GM23338 (cell line): ENCODE measurements around the gene CHST4. TPM values are rescaled to one million over a fixed set of nuclear protein-coding genes. Genes with fewer than 3 reads are reported as not detected.

ENCODE experiments used
- ATAC-seq: fragments of 200-7000 bp; cut with Tn5 transposase; 3 replicates; pipeline ENCODE4 v1.9.1; 2020
- DNase-seq: peaks from one replicate; pipeline ENCODE4 v3.0.0-alpha.2; 2015; ENCODE audit warnings: low spot score
- H2AFZ ChIP-seq: fragments of 200-600 bp; sonication (generic); 2 replicates; pipeline ENCODE4 v1.8.0; 2016; ENCODE audit warnings: antibody characterized with exemption, mild to moderate bottlenecking, moderate library complexity
- H3F3A ChIP-seq: fragments of 200-600 bp; sonication (generic); replicated peaks from 2 replicates; pipeline ENCODE4 v1.8.0; 2017; ENCODE audit warnings: antibody characterized with exemption, mixed run types, low read depth
- H3K27ac ChIP-seq: fragments of 200-600 bp; sonication (generic); 2 replicates; pipeline ENCODE4 v1.6.1; 2016; ENCODE audit warnings: low read depth
- H3K27me3 ChIP-seq: fragments of 200-600 bp; sonication (generic); 2 replicates; pipeline ENCODE4 v1.8.0; 2016; ENCODE audit warnings: mild to moderate bottlenecking, mixed run types, moderate library complexity; ENCODE audit not compliant: insufficient read depth
- H3K36me3 ChIP-seq: fragments of 200-600 bp; sonication (generic); 2 replicates; pipeline ENCODE4 v1.8.0; 2016; ENCODE audit warnings: mild to moderate bottlenecking; ENCODE audit not compliant: insufficient read depth
- H3K4me1 ChIP-seq: fragments of 200-600 bp; sonication (generic); 2 replicates; pipeline ENCODE4 v1.8.0; 2016; ENCODE audit warnings: mild to moderate bottlenecking, moderate library complexity; ENCODE audit not compliant: insufficient read depth
- H3K4me2 ChIP-seq: fragments of 200-600 bp; sonication (generic); 2 replicates; pipeline ENCODE4 v1.7.1; 2017; ENCODE audit warnings: mixed run types
- H3K4me3 ChIP-seq: fragments of 200-600 bp; sonication (generic); 2 replicates; pipeline ENCODE4 v1.6.1; 2016; ENCODE audit warnings: mixed run types
- H3K79me2 ChIP-seq: fragments of 200-600 bp; sonication (generic); replicated peaks from 2 replicates; pipeline ENCODE4 v1.8.0; 2017; ENCODE audit warnings: mild to moderate bottlenecking; ENCODE audit not compliant: insufficient read depth
- H3K9me2 ChIP-seq: fragments of 200-600 bp; sonication (generic); 2 replicates; pipeline ENCODE4 v1.8.0; 2017; ENCODE audit not compliant: insufficient read depth
- H4K20me1 ChIP-seq: fragments of 200-600 bp; sonication (generic); replicated peaks from 2 replicates; pipeline ENCODE4 v1.8.0; 2017; ENCODE audit warnings: mild to moderate bottlenecking; ENCODE audit not compliant: insufficient read depth
- H3K27ac Mint-ChIP-seq: 2 replicates; pipeline ENCODE4 v1.8.0; 2020; ENCODE audit warnings: inconsistent platforms, mild to moderate bottlenecking, moderate library complexity, mixed read lengths
- H3K27me3 Mint-ChIP-seq: 3 replicates; pipeline ENCODE4 v1.8.0; 2022; ENCODE audit warnings: low read depth, mild to moderate bottlenecking, moderate library complexity, mixed read lengths, inconsistent platforms; ENCODE audit not compliant: insufficient read depth, poor library complexity
- H3K36me3 Mint-ChIP-seq: 3 replicates; pipeline ENCODE4 v1.8.0; 2021; ENCODE audit warnings: low read depth, mild to moderate bottlenecking, inconsistent platforms, moderate library complexity, mixed read lengths
- H3K4me1 Mint-ChIP-seq: 3 replicates; pipeline ENCODE4 v1.8.0; 2020; ENCODE audit warnings: mild to moderate bottlenecking, inconsistent platforms, mixed read lengths
- H3K4me3 Mint-ChIP-seq: 3 replicates; pipeline ENCODE4 v1.8.0; 2021; ENCODE audit warnings: moderate library complexity, mild to moderate bottlenecking, inconsistent platforms, mixed read lengths
- H3K9me3 Mint-ChIP-seq: 3 replicates; pipeline ENCODE4 v1.8.0; 2020; ENCODE audit warnings: moderate library complexity, mild to moderate bottlenecking, inconsistent platforms, mixed read lengths
- CREB1 ChIP-seq: fragments of 250-450 bp; sonication (Bioruptor Pico); IDR thresholded peaks from 2 replicates; pipeline ENCODE4 v1.5.0; 2020; ENCODE audit warnings: low read depth, mild to moderate bottlenecking, moderate library complexity
- EZH2 ChIP-seq: fragments of 200-600 bp; sonication (generic); IDR thresholded peaks from one replicate; pipeline ENCODE4 v1.8.0; 2017; ENCODE audit warnings: antibody characterized with exemption, mild to moderate bottlenecking, low read depth; ENCODE audit not compliant: unreplicated experiment
- EZH2phosphoT487 ChIP-seq: fragments of 200-600 bp; sonication (generic); IDR thresholded peaks from one replicate; pipeline ENCODE4 v1.8.1; 2018; ENCODE audit warnings: antibody characterized with exemption; ENCODE audit not compliant: unreplicated experiment
- JUNB ChIP-seq: IDR thresholded peaks from one replicate; pipeline ENCODE4 v1.6.1; 2016; ENCODE audit warnings: antibody characterized with exemption; ENCODE audit not compliant: unreplicated experiment
- NANOG ChIP-seq: IDR thresholded peaks from 2 replicates; pipeline ENCODE4 v1.6.1; 2016; ENCODE audit warnings: antibody characterized with exemption, borderline replicate concordance
- POLR2AphosphoS5 ChIP-seq: IDR thresholded peaks from 2 replicates; pipeline ENCODE4 v1.6.1; 2016; ENCODE audit warnings: antibody characterized with exemption, low read depth
- STAT1 ChIP-seq: IDR thresholded peaks from one replicate; pipeline ENCODE4 v1.6.1; 2016; ENCODE audit warnings: antibody characterized with exemption; ENCODE audit not compliant: unreplicated experiment
- ZNF114 ChIP-seq: fragments of 250-450 bp; sonication (Bioruptor Pico); IDR thresholded peaks from 2 replicates; pipeline ENCODE4 v1.5.0; 2020; ENCODE audit warnings: mild to moderate bottlenecking, moderate library complexity
- ZNF331 ChIP-seq: fragments of 250-450 bp; sonication (Bioruptor Pico); IDR thresholded peaks from 2 replicates; pipeline ENCODE4 v1.5.0; 2020; ENCODE audit warnings: low read depth, mild to moderate bottlenecking, moderate library complexity
- polyA plus RNA-seq: library from polyadenylated mRNA; unstranded; fragments of >200 nt; fragmentation: Nextera tagmentation; extraction: Ambion mirVana; gene quantifications from 2 replicates; pipeline ENCODE4 v1.2.1, GENCODE V29; 2016
- total RNA-seq: library from RNA; depleted of rRNA; stranded (reverse); fragments of >200 nt; shearing (Covaris generic); gene quantifications from 2 replicates; pipeline ENCODE4 v1.2.3, GENCODE V29; 2014
- TF ChIP-seq, protein P1 (sequence below): IDR thresholded peaks from 2 replicates; pipeline ENCODE4 v1.6.1; 2016; ENCODE audit warnings: antibody characterized with exemption
- TF ChIP-seq, protein P2 (sequence below), 2 experiments: fragments of 200-600 bp in 1 of 2; sonication (generic) in 1 of 2; conservative IDR thresholded peaks; 2 replicates each; pipeline versions ENCODE4 v1.5.1 to v1.6.1; 2016 to 2017; ENCODE audit warnings: antibody characterized with exemption in 2 of 2, low read depth in 2 of 2, mild to moderate bottlenecking in 2 of 2, moderate library complexity in 1 of 2
- TF ChIP-seq, protein P3 (sequence below): IDR thresholded peaks from one replicate; pipeline ENCODE4 v1.6.1; 2018; ENCODE audit warnings: antibody characterized with exemption; ENCODE audit not compliant: unreplicated experiment
- TF ChIP-seq, protein P4 (sequence below): fragments of 250-450 bp; sonication (Bioruptor Pico); IDR thresholded peaks from 2 replicates; pipeline ENCODE4 v1.5.0; 2020; ENCODE audit warnings: mild to moderate bottlenecking, moderate library complexity

CHST4 gene
- total and polyA plus RNA-seq, 2 experiments from 2014 or later, result 5.5 to 17.8 TPM

DNA sequence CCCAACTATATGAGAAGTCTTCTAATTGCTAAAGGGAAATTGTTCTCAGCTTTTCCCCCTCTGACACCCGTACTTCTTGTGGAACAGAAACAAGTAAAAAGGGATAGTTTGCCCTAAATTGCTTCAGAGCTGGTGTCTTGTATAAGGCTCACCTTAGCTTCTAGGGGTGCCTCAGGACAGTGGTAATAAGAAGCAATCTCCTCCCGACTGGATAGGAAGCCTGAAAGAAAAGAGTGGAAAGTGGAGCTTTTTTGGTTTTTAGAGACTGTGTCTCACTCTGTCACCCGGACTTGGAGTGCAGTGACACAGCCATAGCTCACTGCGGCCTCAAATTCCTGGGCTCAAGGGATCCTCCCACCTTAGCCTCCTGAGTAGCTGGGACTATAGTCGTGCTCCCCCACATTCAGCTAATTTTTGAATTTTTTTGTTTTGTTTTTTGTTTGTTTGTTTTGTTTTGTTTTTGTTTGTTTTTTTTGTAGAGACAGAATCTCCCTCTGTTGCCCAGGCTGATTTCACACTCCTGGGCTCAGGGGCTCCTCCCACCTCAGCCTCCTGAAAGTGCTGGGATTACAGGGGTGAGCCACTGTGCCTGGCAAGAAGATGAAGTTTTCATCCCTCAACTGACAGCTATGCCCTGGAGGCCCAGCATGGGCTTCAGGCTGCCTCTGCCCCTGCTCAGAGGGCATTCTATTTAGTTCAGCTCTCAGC lies 47.3 kb downstream of the CHST4 start:
- H3K36me3 ChIP-seq, result no peaks in the 10 kb centered on the region
- Mint-ChIP-seq H3K27me3 (no peaks in the 10 kb centered on the region), H3K27ac (no peak overlapping the region), H3K4me1 (no peaks in the 10 kb centered on the region; the same call in 1 of the 3 replicates), H3K4me3 (no peak overlapping the region), H3K36me3 (no peaks in the 10 kb centered on the region), H3K9me3 (no peaks in the 10 kb centered on the region)
- no peaks in the 10 kb centered on the region for H3F3A ChIP-seq
- H2AFZ ChIP-seq, result no peak overlapping the region
- no peaks in the 10 kb centered on the region for H3K9me2 ChIP-seq
- DNase-seq, result no peak
- TF ChIP-seq EZH2 (no peak), JUNB (no peak), ZNF331 (CRISPR knock-in tag) (no peak), NANOG (no peak), CREB1 (CRISPR knock-in tag) (no peak), EZH2phosphoT487 (no peak), ZNF114 (CRISPR knock-in tag) (no peak), STAT1 (no peak), POLR2AphosphoS5 (no peak)
- TF ChIP-seq, protein P1, sequence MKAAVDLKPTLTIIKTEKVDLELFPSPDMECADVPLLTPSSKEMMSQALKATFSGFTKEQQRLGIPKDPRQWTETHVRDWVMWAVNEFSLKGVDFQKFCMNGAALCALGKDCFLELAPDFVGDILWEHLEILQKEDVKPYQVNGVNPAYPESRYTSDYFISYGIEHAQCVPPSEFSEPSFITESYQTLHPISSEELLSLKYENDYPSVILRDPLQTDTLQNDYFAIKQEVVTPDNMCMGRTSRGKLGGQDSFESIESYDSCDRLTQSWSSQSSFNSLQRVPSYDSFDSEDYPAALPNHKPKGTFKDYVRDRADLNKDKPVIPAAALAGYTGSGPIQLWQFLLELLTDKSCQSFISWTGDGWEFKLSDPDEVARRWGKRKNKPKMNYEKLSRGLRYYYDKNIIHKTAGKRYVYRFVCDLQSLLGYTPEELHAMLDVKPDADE, result no peak
- TF ChIP-seq, protein P2, sequence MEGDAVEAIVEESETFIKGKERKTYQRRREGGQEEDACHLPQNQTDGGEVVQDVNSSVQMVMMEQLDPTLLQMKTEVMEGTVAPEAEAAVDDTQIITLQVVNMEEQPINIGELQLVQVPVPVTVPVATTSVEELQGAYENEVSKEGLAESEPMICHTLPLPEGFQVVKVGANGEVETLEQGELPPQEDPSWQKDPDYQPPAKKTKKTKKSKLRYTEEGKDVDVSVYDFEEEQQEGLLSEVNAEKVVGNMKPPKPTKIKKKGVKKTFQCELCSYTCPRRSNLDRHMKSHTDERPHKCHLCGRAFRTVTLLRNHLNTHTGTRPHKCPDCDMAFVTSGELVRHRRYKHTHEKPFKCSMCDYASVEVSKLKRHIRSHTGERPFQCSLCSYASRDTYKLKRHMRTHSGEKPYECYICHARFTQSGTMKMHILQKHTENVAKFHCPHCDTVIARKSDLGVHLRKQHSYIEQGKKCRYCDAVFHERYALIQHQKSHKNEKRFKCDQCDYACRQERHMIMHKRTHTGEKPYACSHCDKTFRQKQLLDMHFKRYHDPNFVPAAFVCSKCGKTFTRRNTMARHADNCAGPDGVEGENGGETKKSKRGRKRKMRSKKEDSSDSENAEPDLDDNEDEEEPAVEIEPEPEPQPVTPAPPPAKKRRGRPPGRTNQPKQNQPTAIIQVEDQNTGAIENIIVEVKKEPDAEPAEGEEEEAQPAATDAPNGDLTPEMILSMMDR (conservative IDR thresholded peaks at IDR 0.05; ENCODE audit: low read depth in 2 of 2), result no peak
- TF ChIP-seq, protein P3, sequence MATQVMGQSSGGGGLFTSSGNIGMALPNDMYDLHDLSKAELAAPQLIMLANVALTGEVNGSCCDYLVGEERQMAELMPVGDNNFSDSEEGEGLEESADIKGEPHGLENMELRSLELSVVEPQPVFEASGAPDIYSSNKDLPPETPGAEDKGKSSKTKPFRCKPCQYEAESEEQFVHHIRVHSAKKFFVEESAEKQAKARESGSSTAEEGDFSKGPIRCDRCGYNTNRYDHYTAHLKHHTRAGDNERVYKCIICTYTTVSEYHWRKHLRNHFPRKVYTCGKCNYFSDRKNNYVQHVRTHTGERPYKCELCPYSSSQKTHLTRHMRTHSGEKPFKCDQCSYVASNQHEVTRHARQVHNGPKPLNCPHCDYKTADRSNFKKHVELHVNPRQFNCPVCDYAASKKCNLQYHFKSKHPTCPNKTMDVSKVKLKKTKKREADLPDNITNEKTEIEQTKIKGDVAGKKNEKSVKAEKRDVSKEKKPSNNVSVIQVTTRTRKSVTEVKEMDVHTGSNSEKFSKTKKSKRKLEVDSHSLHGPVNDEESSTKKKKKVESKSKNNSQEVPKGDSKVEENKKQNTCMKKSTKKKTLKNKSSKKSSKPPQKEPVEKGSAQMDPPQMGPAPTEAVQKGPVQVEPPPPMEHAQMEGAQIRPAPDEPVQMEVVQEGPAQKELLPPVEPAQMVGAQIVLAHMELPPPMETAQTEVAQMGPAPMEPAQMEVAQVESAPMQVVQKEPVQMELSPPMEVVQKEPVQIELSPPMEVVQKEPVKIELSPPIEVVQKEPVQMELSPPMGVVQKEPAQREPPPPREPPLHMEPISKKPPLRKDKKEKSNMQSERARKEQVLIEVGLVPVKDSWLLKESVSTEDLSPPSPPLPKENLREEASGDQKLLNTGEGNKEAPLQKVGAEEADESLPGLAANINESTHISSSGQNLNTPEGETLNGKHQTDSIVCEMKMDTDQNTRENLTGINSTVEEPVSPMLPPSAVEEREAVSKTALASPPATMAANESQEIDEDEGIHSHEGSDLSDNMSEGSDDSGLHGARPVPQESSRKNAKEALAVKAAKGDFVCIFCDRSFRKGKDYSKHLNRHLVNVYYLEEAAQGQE, result no peak
- TF ChIP-seq, protein P4, sequence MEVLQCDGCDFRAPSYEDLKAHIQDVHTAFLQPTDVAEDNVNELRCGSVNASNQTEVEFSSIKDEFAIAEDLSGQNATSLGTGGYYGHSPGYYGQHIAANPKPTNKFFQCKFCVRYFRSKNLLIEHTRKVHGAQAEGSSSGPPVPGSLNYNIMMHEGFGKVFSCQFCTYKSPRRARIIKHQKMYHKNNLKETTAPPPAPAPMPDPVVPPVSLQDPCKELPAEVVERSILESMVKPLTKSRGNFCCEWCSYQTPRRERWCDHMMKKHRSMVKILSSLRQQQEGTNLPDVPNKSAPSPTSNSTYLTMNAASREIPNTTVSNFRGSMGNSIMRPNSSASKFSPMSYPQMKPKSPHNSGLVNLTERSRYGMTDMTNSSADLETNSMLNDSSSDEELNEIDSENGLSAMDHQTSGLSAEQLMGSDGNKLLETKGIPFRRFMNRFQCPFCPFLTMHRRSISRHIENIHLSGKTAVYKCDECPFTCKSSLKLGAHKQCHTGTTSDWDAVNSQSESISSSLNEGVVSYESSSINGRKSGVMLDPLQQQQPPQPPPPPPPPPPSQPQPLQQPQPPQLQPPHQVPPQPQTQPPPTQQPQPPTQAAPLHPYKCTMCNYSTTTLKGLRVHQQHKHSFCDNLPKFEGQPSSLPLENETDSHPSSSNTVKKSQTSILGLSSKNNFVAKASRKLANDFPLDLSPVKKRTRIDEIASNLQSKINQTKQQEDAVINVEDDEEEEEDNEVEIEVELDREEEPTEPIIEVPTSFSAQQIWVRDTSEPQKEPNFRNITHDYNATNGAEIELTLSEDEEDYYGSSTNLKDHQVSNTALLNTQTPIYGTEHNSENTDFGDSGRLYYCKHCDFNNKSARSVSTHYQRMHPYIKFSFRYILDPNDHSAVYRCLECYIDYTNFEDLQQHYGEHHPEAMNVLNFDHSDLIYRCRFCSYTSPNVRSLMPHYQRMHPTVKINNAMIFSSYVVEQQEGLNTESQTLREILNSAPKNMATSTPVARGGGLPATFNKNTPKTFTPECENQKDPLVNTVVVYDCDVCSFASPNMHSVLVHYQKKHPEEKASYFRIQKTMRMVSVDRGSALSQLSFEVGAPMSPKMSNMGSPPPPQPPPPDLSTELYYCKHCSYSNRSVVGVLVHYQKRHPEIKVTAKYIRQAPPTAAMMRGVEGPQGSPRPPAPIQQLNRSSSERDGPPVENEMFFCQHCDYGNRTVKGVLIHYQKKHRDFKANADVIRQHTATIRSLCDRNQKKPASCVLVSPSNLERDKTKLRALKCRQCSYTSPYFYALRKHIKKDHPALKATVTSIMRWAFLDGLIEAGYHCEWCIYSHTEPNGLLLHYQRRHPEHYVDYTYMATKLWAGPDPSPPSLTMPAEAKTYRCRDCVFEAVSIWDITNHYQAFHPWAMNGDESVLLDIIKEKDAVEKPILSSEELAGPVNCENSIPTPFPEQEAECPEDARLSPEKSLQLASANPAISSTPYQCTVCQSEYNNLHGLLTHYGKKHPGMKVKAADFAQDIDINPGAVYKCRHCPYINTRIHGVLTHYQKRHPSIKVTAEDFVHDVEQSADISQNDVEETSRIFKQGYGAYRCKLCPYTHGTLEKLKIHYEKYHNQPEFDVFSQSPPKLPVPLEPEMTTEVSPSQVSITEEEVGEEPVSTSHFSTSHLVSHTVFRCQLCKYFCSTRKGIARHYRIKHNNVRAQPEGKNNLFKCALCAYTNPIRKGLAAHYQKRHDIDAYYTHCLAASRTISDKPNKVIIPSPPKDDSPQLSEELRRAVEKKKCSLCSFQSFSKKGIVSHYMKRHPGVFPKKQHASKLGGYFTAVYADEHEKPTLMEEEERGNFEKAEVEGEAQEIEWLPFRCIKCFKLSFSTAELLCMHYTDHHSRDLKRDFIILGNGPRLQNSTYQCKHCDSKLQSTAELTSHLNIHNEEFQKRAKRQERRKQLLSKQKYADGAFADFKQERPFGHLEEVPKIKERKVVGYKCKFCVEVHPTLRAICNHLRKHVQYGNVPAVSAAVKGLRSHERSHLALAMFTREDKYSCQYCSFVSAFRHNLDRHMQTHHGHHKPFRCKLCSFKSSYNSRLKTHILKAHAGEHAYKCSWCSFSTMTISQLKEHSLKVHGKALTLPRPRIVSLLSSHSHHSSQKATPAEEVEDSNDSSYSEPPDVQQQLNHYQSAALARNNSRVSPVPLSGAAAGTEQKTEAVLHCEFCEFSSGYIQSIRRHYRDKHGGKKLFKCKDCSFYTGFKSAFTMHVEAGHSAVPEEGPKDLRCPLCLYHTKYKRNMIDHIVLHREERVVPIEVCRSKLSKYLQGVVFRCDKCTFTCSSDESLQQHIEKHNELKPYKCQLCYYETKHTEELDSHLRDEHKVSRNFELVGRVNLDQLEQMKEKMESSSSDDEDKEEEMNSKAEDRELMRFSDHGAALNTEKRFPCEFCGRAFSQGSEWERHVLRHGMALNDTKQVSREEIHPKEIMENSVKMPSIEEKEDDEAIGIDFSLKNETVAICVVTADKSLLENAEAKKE (CRISPR knock-in tag), result no peak
- H3K4me2 ChIP-seq, result no peak overlapping the region
- no peaks in the 10 kb centered on the region for H4K20me1 ChIP-seq
- H3K27me3 ChIP-seq, result no peaks in the 10 kb centered on the region
- H3K27ac ChIP-seq, result no peak overlapping the region
- H3K79me2 ChIP-seq, result no peaks in the 10 kb centered on the region
- no peak overlapping the region for H3K4me3 ChIP-seq
- no peak for ATAC-seq
- no peaks in the 10 kb centered on the region for H3K4me1 ChIP-seq
